ENCODE data around the gene RAB31.

DNA sequence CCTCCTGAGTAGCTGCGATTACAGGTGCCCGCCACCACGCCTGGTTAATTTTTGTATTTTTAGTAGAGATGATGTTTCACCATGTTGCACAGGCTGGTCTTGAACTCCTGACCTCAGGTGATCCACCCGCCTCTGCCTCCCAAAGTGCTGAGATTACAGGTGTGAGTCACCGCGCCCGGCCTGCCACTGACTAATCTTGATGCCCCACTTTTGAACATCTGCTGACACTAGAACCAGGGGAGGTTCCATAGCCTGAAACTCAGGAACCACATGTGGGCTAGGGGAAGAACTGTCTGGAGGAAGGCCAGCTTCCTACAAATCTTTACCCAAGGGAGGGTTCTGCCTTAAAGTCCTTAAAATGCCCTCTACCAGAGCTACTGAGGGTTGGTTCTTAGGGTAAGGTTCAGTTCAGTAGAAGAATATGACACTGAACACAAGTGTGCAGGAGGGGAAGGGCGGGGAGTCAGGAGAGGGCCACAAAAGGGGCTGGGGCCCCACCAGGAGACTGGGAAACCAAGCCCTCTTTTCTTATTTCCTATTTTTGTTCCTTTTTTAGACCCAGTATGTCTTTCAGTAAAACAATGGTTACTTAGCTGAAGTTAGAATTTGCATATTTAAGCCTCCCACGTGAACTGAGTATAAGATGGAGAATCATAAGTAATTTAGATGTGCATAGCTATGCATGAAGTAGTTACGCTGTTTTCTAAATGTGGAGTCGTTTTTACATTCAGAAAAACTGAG, 6.3 kb upstream of the RAB31 start:
- TF ChIP-seq POLR2A (IDR thresholded peaks at IDR 0.05): no peak
- TF ChIP-seq, protein P1, sequence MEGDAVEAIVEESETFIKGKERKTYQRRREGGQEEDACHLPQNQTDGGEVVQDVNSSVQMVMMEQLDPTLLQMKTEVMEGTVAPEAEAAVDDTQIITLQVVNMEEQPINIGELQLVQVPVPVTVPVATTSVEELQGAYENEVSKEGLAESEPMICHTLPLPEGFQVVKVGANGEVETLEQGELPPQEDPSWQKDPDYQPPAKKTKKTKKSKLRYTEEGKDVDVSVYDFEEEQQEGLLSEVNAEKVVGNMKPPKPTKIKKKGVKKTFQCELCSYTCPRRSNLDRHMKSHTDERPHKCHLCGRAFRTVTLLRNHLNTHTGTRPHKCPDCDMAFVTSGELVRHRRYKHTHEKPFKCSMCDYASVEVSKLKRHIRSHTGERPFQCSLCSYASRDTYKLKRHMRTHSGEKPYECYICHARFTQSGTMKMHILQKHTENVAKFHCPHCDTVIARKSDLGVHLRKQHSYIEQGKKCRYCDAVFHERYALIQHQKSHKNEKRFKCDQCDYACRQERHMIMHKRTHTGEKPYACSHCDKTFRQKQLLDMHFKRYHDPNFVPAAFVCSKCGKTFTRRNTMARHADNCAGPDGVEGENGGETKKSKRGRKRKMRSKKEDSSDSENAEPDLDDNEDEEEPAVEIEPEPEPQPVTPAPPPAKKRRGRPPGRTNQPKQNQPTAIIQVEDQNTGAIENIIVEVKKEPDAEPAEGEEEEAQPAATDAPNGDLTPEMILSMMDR (IDR thresholded peaks at IDR 0.05): no peak
